GM04504 (cell line): ENCODE data around the gene GNG7.
"Not testable (repeated sequence)": the region's sequence is repeated elsewhere in the genome, so short reads cannot be mapped to it uniquely, and the experiment has no call there.

ENCODE experiments used
- DNase-seq: peaks from one replicate; pipeline ENCODE4 v3.0.0-alpha.2; 2012; ENCODE audit warnings: low read depth

The GNG7 gene

DNA sequence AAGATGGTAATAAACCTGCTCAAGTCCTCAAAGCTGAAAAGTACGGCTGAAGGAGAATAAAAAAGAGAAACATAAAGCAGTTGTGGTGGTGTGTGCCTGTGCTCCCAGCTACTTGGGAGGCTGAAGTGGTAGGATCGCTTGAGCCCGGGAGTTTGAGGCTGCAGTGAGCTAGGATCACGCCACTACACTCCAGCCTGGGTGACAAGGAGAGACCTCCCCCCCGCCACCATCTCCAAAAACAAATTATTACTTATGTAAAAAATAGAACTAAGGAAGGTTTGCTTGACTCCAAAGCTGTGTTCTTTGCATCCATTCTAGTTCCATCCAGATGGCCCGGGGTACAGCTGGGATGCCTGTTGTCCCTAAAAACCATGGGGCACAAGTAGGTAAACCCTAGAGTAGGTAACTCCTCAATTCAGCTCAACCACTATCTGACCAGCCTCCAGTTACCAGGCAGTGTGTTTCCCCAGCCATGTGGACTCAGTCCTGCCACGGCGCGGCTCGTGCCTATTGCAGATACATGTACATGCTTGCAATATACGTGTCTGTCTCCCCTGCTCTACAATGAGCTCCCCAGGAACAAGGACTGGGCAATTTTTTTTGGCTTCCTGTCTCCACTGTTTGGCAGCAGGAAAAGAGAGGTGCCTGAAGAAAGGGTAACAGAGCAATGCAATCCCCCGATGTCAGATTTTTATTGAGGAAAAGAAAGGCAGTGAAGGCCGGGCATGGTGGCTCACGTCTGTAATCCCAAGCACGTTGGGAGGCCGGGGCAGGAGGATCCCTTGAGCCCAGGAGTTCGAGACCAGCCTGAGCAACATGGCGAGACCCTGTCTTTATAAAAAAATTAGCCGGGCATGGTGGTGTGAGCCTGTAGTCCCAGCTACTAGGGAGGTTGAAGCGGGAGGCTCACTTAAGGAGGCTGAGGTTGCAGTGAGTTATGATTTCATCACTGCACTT, 101.3 kb downstream of the GNG7 start:
- no peak for DNase-seq

DNA sequence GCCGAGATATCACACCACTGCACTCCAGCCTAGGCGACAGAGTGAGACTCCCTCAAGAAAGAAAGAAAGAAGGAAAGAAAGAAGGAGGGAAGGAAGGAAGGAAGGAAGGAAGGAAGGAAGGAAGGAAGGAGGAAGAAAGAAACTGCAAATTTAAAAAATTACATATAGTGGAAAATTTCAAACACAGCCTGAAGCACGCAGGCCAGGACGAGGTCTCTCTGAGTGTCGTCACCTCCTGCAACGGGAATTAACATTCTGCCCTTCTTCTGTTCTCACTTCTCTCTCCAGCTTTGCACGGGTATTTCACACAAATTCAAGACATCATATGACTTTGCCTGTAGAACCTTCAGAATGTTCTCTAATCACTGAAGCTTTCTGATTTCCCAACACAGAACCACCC, 108.2 kb downstream of the GNG7 start:
- no peak for DNase-seq

DNA sequence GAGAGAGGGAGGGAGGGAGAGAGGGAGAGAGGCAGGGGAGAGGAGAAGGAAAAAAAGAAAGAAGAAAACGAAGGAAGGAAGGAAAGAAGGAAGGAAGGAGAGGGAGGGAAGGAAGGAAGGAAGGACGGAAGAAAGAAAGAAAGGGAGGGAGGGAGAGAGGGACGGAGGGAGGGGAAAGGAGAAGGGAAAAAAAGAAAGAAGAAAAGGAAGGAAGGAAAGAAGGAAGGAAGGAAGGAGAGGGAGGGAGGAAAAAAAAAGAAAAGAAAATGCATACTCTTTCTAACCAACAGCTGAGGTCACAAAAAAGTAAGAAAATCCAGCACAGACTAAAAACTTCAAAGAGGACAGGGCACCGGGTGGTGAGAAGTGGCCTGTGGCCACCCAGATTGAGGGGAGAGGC, 109.7 kb downstream of the GNG7 start:
- no peak for DNase-seq

DNA sequence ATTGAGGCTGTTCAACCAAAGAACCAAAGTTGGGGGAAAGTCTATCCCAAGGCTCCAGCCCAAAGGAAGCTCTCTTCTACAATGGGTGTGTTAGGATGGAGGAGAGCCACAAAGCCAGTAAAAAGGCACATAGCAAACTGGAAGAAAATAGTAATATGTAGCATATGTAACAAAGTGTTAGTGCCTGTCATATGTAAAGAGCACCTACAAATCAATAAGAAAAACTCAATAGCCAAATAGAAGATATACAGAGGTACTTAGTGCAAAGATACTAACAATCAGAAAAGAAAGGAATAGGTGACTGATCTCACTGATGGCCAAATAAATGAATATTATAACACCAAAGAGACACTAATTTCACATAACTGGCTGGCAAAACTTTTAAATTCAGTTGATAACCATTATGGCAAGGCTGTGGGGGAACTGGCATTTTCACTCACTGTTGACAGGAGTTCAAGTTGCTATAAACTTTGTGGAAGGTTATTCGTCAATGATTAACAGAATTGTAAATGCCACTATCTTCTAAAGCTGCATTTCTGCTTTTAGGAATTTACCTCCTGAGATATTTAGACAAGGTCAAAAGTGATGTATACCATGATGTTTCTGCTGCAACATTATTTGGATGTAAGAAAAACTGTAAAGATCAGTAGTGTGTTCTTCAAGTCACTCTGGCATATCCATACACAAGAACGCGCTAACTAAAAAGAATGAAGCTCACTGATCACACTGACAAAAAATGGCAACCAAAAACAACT, 110.8 kb downstream of the GNG7 start:
- no peak for DNase-seq

DNA sequence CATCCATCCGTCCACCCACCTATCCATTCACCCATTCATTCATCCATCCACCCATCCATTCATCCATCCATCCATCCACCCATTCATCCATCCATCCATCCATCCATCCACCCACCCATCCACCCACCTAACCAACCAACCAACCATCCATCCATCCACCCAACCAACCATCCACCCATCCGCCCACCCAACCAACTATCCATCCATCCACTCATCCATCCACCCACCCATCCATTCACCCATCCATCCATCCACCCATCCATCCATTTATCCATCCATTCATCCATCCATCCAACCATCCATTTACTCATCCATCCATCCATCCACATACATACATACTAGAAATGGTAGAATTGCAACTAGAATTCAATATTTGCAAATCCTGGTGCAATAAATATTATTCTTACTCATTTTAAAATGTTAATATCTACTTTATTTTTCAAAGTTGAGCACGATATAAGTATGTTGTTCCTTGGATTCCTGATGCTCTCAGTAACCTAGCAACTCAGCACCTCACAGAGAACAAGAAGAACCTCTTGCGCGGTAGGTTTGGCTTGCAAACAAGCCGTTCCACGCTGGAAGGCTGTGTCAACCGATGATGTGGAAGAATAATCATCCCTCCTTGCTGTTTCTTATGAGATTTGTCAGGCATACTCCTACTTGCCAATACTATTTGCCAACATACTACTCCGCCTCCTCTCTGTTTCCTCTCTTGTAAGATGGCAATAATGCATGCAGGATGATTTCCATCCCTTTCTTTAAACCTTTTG, 111.7 kb downstream of the GNG7 start:
- no peak for DNase-seq

DNA sequence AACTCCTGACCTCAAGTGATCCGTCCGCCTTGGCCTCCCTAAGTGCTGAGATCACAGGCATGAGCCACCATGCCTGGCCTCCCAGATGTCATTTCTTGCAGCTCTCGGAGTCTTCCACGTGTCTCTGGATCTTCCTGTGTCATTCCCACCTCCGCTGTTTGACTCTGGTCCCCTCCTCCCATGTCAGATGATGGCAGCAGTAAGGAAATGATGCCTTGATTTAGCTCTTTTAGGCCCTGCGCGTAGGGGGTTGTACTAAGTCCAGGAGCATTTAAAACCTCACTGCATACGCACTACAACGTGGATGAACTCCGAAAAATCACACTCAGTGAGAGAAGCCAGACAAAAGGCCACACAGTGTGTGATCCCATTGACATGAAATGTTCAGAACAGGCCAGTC, 113.1 kb downstream of the GNG7 start:
- DNase-seq = no peak

DNA sequence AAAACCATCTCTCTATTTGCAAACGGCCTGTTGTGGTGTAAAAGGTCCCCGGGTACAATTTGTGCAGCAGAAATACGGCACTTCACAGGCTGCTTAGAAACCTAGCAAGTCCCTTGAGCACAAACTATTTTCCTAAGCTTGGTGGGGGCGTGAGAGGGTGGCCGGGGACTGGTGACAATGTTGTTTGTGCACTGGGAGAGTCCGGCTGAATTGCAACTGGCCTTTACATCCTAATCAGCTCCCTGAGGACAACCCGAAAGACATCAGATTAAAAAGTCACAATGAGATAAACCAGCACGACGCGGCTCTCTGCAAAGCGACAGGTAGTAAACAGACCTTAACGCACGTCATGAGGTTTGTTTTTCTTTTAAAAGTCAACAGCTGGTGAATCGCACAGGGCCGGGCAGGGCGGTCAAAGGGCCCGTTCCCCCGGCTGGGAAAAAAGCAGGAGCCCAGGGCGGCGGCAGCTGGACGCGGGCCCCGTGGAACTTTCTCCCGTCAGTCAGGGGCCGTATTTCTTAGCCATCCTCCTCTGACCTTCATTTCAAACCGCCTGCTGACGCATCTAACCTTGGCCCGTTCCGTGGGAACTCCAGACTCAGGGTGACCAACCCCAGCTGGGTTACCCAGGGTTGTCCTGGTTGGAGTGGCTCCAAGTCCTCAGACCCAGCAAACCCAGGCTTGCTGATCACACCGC, 114.3 kb downstream of the GNG7 start:
- DNase-seq = no peak

DNA sequence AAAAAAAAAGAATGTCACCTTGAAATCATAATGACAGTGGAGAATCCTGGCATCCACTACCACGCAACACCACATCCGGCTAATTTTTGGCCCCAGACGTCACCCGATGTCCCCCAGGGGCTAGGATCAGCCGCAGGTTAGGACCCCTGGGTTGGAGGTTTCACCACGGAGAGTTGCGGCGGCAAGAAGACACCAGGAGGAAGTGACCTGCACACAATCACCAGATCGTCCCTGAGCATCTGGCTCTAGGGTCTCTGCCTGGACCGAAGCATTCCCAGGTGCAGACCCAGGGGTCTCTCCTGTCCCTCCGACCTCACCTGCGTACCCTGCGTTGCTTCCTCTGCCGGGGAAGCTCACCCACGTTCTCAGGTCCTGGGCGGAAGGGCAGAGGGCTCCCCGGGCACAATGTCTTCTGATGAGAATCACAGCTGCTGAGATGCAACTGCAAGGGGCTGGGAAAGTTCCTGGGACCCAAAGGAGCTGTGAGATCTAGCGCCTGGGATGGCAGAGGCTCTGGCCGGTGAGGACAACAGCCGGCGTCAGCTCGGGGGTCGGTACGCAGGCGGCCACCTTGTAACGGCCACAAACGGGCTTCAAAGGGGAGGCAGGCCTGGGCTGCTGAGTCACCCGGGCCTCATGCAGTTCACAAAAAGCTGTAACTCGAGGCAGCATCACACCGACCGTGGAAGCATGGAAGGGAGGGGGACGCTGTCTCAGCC, 115.3 kb downstream of the GNG7 start:
- no peak for DNase-seq

DNA sequence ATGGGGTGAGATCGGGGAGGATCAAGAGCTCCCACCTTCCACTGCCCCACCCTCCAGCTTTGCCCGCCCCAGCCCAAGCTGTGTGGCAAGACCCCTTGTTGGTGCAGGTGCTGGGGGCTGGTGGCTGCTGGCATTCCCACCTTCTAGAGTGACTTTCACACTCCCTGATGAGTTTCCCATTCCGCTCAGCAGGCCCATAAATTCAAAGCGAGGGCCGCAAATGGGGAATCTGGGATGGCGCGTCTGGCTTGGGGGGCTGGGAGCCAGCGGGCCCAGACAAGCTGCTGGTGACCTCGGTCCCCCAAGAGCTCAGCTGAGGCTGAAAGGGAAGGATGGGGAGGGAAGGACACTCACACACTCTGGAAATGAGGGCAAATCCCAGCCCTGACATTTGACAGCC, 116.3 kb downstream of the GNG7 start:
- DNase-seq = no peak

DNA sequence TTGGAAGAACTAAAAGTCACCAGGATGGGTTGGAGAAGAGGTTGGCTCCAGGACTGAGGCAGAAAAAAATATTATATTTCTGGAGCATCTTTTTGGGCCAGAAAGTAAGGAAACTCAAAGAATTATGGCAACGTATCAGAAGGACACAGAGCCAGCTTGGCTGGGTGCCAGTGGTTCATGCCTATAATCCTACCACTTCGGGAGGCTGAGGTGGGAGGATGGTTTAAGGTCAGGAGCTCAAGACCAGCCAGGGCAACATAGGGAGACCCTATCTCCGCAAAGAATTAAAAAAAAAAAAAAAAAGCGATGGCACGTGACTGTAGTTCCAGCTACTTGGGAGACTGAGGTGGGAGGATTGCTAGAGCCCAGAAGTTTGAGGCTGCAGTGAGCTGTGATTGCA, 118.5 kb downstream of the GNG7 start:
- no peak for DNase-seq

DNA sequence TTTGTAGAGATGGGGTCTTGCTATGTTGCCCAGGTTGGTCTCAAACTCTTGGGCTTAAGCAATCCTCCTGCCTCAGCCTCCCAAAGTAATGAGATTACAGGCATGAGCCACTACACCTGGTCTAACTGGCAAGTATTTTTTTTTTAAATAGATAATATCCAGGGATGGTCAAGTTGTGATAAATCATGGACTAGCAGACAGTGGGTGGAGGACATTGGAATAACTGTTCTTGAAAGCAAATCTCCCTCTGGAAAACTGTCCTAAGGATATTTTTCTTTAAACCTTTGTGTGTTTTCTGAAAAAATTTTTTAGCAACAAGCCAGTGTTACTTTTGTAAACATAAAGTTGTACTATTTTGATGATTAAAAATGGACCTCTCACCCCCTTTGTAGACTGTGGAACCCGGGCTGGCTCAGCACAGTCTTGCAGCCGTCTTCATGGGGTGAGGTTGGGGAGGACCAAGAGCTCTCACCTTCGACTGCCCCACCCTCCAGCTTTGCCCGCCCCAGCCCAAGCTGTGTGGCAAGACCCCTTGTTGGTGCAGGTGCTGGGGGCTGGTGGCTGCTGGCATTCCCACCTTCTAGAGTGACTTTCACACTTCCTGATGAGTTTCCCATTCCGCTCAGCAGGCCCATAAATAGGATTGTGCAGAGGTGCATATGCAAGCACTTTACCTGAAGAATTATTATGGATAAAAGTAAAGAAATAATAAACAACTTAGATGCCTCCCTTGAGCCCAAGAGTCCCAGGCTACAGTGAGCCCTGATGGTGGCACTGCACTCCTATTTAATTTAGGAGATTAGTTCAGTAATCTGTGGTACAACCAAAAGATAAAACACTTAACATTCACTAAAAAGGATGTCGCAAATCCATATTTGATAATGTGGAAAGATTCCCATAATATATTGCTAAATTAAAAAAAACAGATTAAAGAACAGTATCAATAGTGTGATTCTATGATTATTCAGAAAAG, 119.2 kb downstream of the GNG7 start:
- no peak for DNase-seq

DNA sequence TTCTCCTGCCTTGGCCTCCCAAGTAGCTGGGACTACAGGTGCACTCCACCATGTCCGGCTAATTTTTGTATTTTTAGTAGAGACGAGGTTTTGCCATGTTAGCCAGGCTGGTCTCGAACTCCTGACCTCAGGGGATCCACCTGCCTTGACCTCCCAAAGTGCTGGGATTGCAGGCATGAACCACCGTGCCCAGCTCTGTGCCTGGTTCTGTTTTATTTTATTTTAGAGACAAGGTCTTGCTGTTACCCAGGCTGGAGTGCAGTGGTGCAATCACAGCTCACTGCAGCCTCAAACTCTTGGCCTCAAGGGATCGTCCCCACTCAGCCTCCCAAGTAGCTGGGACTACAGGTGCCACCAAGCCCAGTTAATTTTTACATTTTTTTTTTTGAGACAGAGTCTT, 122.1 kb downstream of the GNG7 start:
- DNase-seq = not testable (repeated sequence)

DNA sequence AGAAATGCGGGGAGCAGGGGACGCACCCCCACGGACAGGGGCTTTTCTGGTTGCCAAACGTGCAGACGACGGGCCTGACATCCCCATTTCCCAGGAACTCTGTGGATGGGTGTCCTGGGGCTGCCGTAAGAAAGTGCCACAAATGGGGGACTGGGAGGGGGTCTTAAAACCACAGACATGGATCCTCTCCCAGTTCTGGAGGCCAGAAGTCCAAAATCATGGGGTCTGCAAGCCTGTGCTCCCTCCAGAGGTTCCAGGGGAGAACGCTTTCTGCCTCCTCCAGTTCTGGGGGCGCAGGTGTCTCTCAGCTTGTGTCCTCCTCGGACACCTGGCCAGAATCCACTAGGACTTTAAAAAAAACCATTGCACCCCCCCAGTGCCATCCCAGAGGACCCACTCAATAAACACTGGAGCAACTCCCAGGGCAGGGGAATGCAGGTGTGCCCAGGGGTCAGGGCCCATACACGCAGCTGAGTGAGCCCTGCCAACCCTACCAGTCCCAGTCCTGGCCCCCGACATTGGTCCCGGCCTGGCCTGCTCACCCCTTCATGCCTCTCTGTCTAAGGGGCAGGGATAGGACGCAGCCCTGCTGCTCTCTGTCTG, 122.7 kb downstream of the GNG7 start:
- no peak for DNase-seq

DNA sequence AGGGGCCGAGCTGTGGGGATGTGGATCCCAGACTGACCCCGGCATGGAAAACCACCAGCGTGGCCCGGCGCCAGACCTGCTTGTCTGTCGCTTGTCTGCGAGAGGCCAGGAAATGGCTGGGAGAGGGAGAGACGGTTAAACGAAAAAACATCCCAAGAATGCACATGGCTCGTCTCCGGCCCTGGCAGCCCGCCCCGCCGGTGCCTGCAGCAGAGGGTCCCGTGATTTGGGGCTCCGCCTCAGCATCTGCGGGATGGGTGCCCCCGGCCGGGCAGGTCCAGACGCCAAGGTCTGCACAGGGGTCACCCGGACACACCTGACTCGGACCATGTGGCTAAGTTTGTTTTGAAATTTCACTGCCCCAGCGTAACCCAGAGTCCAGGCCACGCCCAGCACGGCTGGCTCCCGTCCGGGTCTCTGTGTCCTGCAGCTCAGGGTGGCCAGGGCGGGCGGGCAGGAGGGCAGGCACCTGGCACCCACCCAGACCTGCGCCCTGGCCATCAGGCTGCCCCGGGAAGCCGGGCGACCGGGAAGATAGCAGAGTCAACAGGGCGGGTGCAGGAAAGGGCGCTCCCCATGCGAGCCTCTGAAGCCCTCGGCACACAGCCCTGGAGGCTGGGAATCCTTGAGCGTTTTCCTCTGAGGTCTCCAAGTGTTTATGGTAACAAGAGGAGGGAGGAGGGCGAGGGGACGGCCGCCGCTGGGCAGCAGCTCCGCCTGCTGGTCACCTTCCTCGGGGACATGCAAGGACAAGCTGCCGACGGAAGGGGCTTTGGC, 123.4 kb downstream of the GNG7 start:
- DNase-seq = peak; percentile 82

DNA sequence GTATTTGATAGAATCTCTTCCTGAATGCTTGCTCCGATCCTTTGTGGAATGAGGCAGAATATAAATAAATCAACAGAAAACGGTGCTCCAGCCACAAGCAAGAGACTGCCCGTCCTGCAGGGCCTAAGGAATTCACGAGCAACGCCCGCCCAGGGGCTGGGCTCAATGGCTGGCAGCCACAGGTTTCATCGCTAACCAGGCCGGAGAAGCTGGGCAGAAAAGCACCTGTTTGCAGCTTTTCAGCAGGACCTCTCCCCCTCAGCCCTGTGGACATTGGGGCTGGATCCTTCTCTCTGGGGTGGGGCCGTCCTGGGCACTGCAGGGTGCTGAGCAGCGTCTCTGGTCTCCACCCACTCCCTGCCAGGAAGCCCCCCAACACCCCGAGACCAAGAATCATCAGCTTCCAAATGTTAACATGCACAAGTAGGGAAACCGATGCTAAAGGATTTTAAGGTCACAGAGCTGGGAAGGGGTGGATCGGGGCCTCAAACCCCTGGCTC, 124.1 kb downstream of the GNG7 start:
- DNase-seq = peak; percentile 38

DNA sequence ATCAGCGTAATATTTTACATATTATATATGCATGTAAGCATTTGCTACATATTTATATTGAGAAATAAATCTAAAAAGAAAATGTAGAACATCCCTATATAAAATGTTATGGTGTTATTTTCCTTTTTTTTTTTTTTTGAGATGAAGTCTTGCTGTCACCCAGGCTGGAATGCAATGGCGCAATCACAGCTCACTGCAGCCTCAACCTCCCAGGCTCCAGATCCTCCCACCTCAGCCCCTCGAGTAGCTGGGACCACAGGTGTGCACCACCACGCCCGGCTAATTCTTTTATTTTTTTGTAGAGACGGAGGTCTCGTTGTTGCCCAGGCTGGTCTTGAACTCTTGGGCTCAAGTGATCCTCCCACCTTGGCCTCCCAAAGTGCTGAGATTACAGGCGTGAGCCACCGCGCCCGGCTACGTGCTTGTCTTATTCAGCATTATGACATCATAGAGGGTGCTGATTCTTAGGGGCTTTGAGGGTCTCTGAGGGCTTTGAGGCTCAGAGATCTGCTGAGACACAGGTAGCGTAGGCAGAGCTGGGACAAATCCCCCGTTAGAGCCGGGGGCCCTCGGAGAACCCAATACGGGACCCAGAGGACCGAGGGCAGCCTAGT, 124.7 kb downstream of the GNG7 start:
- no peak for DNase-seq

DNA sequence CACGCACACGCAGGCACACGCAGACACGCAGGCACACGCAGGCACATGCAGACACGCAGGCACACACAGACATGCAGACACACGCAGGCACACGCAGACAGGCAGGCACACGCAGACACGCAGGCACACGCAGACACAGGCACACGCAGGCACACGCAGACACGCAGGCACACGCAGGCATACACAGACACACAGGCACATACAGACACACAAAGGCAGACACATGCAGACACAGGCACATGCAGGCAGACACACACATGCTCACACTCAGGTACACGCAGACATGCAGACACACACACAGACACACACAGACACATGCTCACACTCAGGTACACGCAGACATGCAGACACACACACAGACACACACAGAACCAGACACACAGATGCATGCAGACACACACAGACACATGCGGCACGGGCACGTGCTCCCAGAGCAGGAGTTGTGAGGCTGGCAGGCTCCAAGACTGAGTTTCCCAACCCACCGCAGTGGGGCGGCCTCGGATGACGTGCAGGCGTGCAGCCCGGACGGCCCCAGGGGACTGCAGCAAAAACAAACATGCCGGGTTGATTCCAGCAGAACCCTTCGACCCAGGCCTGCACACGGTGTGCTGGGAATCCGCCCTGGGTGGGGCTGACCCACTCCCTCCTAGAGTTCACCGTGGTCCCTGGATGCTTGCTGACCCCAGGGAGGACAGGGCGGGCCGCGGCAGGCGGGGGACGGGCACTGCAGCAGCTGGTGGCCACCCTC, 126.6 kb downstream of the GNG7 start:
- DNase-seq = peak; percentile 35
